HCT116 (cell line): Measurements from ENCODE around the gene PCBP1. TPM values are rescaled to one million over a fixed set of nuclear protein-coding genes. Genes with fewer than 3 reads are reported as not detected.

Source experiments
- ATAC-seq: fragments of 200-7000 bp; cut with Tn5 transposase; 2 replicates; pipeline ENCODE4 v1.9.1; 2020; ENCODE audit warnings: mild to moderate bottlenecking, moderate library complexity
- Bru-seq: library from RNA; stranded (reverse); fragments of 400-500 nt; gene quantifications from one replicate; lab custom pipeline; 2021; lab: Mats Ljungman, UMichigan
- BruChase-seq, 2 experiments: library from RNA; stranded (reverse); fragments of 400-500 nt; gene quantifications; one replicate each; lab custom pipeline; 2021; lab: Mats Ljungman, UMichigan
- BruUV-seq: library from RNA; stranded (reverse); fragments of 400-500 nt; replicated peaks from 2 replicates; lab custom pipeline; 2021; lab: Mats Ljungman, UMichigan
- CTCF ChIA-PET: fragments of 300-600 bp; sonication (Branson Sonifier 250); formaldehyde crosslinking; loops from one replicate; lab custom pipeline; 2021; ENCODE audit warnings: antibody characterized with exemption; lab: Charles Lee
- POLR2A ChIA-PET: fragments of 300-600, 350-600 bp; sonication (Branson Sonifier 250); formaldehyde crosslinking; loops from one replicate; lab custom pipeline; 2021; ENCODE audit warnings: antibody characterized with exemption; lab: Charles Lee
- RAD21 ChIA-PET, 2 experiments: fragments of 300-600 bp; sonication (Branson Sonifier 250); formaldehyde crosslinking; loops; one replicate each; lab custom pipeline; 2023; ENCODE audit warnings: low total read pairs in 2 of 2; ENCODE audit not compliant: uncharacterized antibody in 2 of 2, unreplicated experiment in 2 of 2, low non-redundant PET in 1 of 2; lab: Charles Lee
- DNase-seq: peaks from one replicate; pipeline ENCODE4 v3.0.0-alpha.2; 2010; ENCODE audit warnings: low read depth, low spot score
- H2AFZ ChIP-seq: fragments of 200-600 bp; shearing (Covaris generic), sonication (generic); 2 replicates; pipeline ENCODE4 v1.6.1; 2017; ENCODE audit warnings: low read depth, mixed run types, mixed read lengths, antibody characterized with exemption, low read length; ENCODE audit not compliant: poor library complexity, severe bottlenecking
- H3K27ac ChIP-seq: 2 replicates; pipeline ENCODE4 v1.5.1; 2012; ENCODE audit warnings: low read depth, low read length
- H3K27me3 ChIP-seq: fragments of 200-600 bp; sonication (generic); 2 replicates; pipeline ENCODE4 v1.6.1; 2016; ENCODE audit warnings: mixed run types, low read length, mixed read lengths; ENCODE audit not compliant: insufficient read depth
- H3K36me3 ChIP-seq, 2 experiments: fragments of 200-500 bp in 1 of 2; fragments of 200-600 bp in 1 of 2; sonication (Bioruptor generic) in 1 of 2; sonication (generic) in 1 of 2; 2 replicates each; pipeline versions ENCODE4 v1.5.1 to v1.6.1; 2014 to 2016; ENCODE audit warnings: low read length in 2 of 2, inconsistent platforms in 1 of 2, mixed read lengths in 1 of 2, mixed run types in 1 of 2; ENCODE audit not compliant: insufficient read depth in 2 of 2, control insufficient read depth in 1 of 2
- H3K4me1 ChIP-seq, 2 experiments: fragments of 200-600 bp in 1 of 2; sonication (generic) in 1 of 2; 2 replicates each; pipeline versions ENCODE4 v1.5.1 to v1.6.1; 2012 to 2017; ENCODE audit warnings: low read length in 2 of 2, inconsistent platforms in 1 of 2, mild to moderate bottlenecking in 1 of 2, mixed read lengths in 1 of 2, mixed run types in 1 of 2, moderate library complexity in 1 of 2; ENCODE audit not compliant: insufficient read depth in 2 of 2, control insufficient read depth in 1 of 2
- H3K4me2 ChIP-seq: fragments of 200-600 bp; sonication (generic); 2 replicates; pipeline ENCODE4 v1.6.1; 2017; ENCODE audit warnings: mixed run types, low read length, mixed read lengths
- H3K4me3 ChIP-seq, 2 experiments: fragments of 200-600 bp in 1 of 2; sonication (generic) in 1 of 2; replicated peaks in 1 of 2; 2 replicates each; pipeline ENCODE4 v1.5.1; 2011 to 2016; ENCODE audit warnings: low read length in 2 of 2, control low read depth in 1 of 2, low read depth in 1 of 2, mild to moderate bottlenecking in 1 of 2, mixed read lengths in 1 of 2, mixed run types in 1 of 2
- H3K79me2 ChIP-seq: fragments of 200-600 bp; sonication (generic); 2 replicates; pipeline ENCODE4 v1.6.1; 2017; ENCODE audit warnings: mild to moderate bottlenecking, mixed run types, low read length, moderate library complexity, mixed read lengths; ENCODE audit not compliant: insufficient read depth
- H3K9ac ChIP-seq: fragments of 200-600 bp; sonication (generic); 2 replicates; pipeline ENCODE4 v1.6.1; 2016; ENCODE audit warnings: low read length, mixed read lengths
- H3K9me2 ChIP-seq: fragments of 200-600 bp; sonication (generic), shearing (Covaris generic); 2 replicates; pipeline ENCODE4 v1.6.1; 2017; ENCODE audit warnings: mixed run types, mild to moderate bottlenecking, moderate library complexity; ENCODE audit not compliant: insufficient read depth
- H3K9me3 ChIP-seq, 2 experiments: fragments of 200-500 bp in 1 of 2; fragments of 200-600 bp in 1 of 2; sonication (Bioruptor generic) in 1 of 2; sonication (generic) in 1 of 2; 2 replicates each; pipeline ENCODE4 v1.6.1; 2014 to 2017; ENCODE audit warnings: low read length in 2 of 2, mixed read lengths in 2 of 2, inconsistent platforms in 1 of 2, low read depth in 1 of 2, mild to moderate bottlenecking in 1 of 2, mixed run types in 1 of 2, moderate library complexity in 1 of 2; ENCODE audit not compliant: control insufficient read depth in 1 of 2, insufficient read depth in 1 of 2
- H4K20me1 ChIP-seq: fragments of 200-600 bp; sonication (generic), shearing (Covaris generic); 2 replicates; pipeline ENCODE4 v1.6.1; 2017; ENCODE audit warnings: mixed run types, mild to moderate bottlenecking, moderate library complexity; ENCODE audit not compliant: insufficient read depth
- POLR2AphosphoS5 ChIP-seq: IDR thresholded peaks from 2 replicates; pipeline ENCODE4 v1.6.1; 2011; ENCODE audit warnings: mild to moderate bottlenecking, low read depth, low read length, moderate library complexity
- intact Hi-C: fragments of 100-400 bp; cut with micrococcal nuclease; formaldehyde crosslinking; loops from 2 replicates; pipeline ENCODE4 v1.10.0; 2022
- long read RNA-seq: library from polyadenylated mRNA; unstranded; transcript quantifications from one replicate; pipeline ENCODE4 v2.0.0, GENCODE V29; 2021; ENCODE audit not compliant: unreplicated experiment
- polyA plus RNA-seq: library from polyadenylated mRNA; unstranded; fragments of >200 nt; gene quantifications from 2 replicates; pipeline ENCODE4 v1.2.1, GENCODE V29; 2012; ENCODE audit warnings: missing spikeins
- total RNA-seq: library from RNA; stranded (reverse); gene quantifications from one replicate; pipeline ENCODE4 v1.2.1, GENCODE V29; 2021; ENCODE audit not compliant: unreplicated experiment
- TF ChIP-seq, protein P1 (sequence below), 3 experiments: fragments of 200-600 bp in 1 of 3; sonication (generic) in 1 of 3; IDR thresholded peaks in 2 of 3; conservative IDR thresholded peaks in 1 of 3; 2 replicates each; pipeline ENCODE4 v1.5.1; 2012 to 2017; ENCODE audit warnings: low read depth in 2 of 3, low read length in 2 of 3, antibody characterized with exemption in 1 of 3, borderline replicate concordance in 1 of 3, control low read depth in 1 of 3, mild to moderate bottlenecking in 1 of 3, mixed read lengths in 1 of 3, mixed run types in 1 of 3, moderate library complexity in 1 of 3; ENCODE audit not compliant: insufficient read depth in 1 of 3

The PCBP1 gene
- total RNA-seq (256 TPM), Bru-seq, nascent RNA (percentile 98 among the genes with signal in this experiment), BruChase-seq, experiment 1, labeled RNA remaining after a 6-hour chase (percentile 99 among the genes with signal in this experiment), BruChase-seq, experiment 2, labeled RNA remaining after a 2-hour chase (percentile 100 among the genes with signal in this experiment)
- polyA plus RNA-seq, result 225 and 232 TPM in 2 replicates
- long read RNA-seq, transcript PCBP1-201 (1 exons, 1,750 nt), result major isoform, 462 of 462 reads
- long read RNA-seq, partial matches to known transcripts, result 0 of 462 reads
- long read RNA-seq, other reads (novel, unspliced or antisense), result 0 of 462 reads

DNA sequence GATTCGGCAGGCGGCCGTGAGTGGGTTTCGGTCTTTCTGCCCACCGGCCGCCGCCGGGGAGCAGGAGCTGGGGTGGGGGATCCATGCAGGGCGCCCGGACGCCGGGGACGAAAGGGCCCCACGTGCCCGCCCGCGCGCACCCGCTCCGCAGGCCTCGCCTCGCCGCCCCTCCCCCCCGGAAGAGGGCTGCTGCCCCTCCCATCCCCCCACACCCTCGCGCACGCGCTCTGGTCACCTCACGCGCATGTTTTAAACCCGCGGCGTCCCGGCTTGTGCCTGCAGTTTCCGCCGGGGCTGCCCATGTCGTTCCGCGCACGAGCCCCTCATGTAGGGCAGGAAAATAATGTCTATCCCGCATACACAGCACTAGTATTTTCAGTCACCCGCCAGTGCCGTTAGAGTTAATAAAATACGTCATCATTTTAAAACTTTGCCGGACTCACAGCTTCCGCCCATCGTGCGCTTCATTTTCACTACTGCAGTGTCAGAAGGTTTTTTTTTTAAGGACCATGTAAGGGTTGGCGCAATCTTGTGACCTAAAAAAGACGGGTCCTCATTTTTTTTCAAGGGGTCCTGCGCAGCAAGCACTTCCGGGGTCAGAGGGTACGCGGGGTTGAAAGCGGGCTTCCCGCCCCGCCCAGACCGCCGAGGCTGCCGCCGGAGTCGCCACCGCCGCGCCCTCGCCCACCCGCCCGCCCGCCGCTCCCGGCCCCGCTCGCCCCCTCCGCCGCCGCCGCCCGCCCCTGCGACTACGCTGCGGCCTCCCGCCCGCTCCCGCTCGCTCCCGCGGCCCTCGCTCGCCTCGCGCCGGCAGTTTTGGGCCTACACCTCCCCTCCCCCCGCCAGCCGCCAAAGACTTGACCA lies at the start of gene PCBP1:
Gene PCBP1, plus strand, starts transcription at position 640 of the 864 bp plus-strand sequence. CDS start 267 bp downstream, outside the sequence.
- Histone ChIP-seq H3K9me2 (no peaks in the 10 kb centered on the region), H3K4me3 (peak within 1 kb of the TSS; percentile 88 to 89), H3K4me2 (peak within 1 kb of the TSS; percentile 91), H3K27ac (peak within 1 kb of the TSS; percentile 100), H2AFZ (no peak within 1 kb of the TSS), H3K4me1 (peaks cover 41 to 63% of the 10 kb centered on the region in 2 experiments), H3K79me2 (peaks cover 29% of the 10 kb centered on the region), H3K9ac (peak within 1 kb of the TSS; percentile 97), H4K20me1 (no peaks in the 10 kb centered on the region), H3K27me3 (no peaks in the 10 kb centered on the region), H3K36me3 (peaks cover 0 to 8% of the 10 kb centered on the region in 2 experiments; a peak in 1 of 4 replicates)
- ChIA-PET CTCF (no interaction called here), RAD21 (no interaction called here), POLR2A (interaction anchor here (0.6 to 5.1 kb wide), 9 partner anchors 17 to 173 kb away, joined by 3 to 54 read pairs (median 7); partner anchors contain the start of genes MXD1 and PCYOX1)
- TF ChIP-seq, protein P1, sequence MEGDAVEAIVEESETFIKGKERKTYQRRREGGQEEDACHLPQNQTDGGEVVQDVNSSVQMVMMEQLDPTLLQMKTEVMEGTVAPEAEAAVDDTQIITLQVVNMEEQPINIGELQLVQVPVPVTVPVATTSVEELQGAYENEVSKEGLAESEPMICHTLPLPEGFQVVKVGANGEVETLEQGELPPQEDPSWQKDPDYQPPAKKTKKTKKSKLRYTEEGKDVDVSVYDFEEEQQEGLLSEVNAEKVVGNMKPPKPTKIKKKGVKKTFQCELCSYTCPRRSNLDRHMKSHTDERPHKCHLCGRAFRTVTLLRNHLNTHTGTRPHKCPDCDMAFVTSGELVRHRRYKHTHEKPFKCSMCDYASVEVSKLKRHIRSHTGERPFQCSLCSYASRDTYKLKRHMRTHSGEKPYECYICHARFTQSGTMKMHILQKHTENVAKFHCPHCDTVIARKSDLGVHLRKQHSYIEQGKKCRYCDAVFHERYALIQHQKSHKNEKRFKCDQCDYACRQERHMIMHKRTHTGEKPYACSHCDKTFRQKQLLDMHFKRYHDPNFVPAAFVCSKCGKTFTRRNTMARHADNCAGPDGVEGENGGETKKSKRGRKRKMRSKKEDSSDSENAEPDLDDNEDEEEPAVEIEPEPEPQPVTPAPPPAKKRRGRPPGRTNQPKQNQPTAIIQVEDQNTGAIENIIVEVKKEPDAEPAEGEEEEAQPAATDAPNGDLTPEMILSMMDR (IDR thresholded peaks at IDR 0.05 in 2 of 3, conservative IDR thresholded peaks at IDR 0.05 in 1 of 3; ENCODE audit: borderline replicate concordance in 1 of 3, insufficient read depth in 1 of 3, low read depth in 2 of 3, low read length in 2 of 3), result no peak
- TF ChIP-seq POLR2AphosphoS5, result peak; percentile 85
- TF ChIP-seq, all 23 proteins: peak for 1
- intact Hi-C loops, result loop anchor here (1.0 to 5.0 kb wide), 4 partner anchors 55 to 205 kb away; partner anchors contain the start of genes C2orf42, SNRPG and TIA1
- peak; percentile 90 for DNase-seq
- H3K9me3 ChIP-seq, result no peaks in the 10 kb centered on the region
- ATAC-seq, result peak; percentile 39
- no TSS peak for BruUV-seq
